HUES6 (cell line): ENCODE data around the gene MTG2.

Source experiments
- H3K27ac ChIP-seq: 2 replicates; pipeline ENCODE4 v1.7.0; 2013; ENCODE audit warnings: low read depth, mild to moderate bottlenecking, low read length, inconsistent platforms
- H3K27me3 ChIP-seq: 2 replicates; pipeline ENCODE4 v1.6.1; 2013; ENCODE audit warnings: low read length; ENCODE audit not compliant: control insufficient read depth, insufficient read depth
- H3K36me3 ChIP-seq: 2 replicates; pipeline ENCODE4 v1.6.1; 2013; ENCODE audit warnings: low read length; ENCODE audit not compliant: control insufficient read depth, insufficient read depth
- H3K4me1 ChIP-seq: 2 replicates; pipeline ENCODE4 v1.6.1; 2013; ENCODE audit warnings: low read length; ENCODE audit not compliant: control insufficient read depth, insufficient read depth
- H3K4me3 ChIP-seq: 2 replicates; pipeline ENCODE4 v1.5.1; 2013; ENCODE audit warnings: low read depth, low read length
- H3K9ac ChIP-seq: one replicate; pipeline ENCODE4 v1.6.1; 2013; ENCODE audit warnings: mild to moderate bottlenecking, low read length
- H3K9me3 ChIP-seq: 2 replicates; pipeline ENCODE4 v1.6.1; 2013; ENCODE audit warnings: low read depth, low read length; ENCODE audit not compliant: control insufficient read depth, insufficient read depth

MTG2 gene

DNA sequence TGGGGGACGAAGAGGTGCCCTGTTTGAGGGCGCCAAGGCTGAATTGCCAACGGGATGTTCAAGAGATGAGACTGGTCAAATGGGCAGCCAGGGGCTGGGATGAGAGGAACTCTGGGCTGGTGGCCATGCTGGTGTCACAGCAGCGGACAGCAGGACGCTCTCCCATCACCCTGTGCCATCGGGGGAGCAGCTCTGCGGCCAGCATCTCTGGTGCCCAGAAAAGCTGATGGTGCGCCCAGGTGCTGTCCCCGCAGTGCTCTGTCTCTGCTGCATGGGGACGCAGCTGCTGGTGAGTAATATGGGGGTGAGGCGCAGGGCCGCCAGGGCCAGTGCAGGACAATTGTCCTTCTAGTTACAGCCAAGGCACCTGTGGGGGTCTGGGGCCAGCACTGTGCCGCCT lies 42.2 kb downstream of the MTG2 start:
- Histone ChIP-seq H3K27me3 (peaks cover 67% of the 10 kb centered on the region), H3K9me3 (no peaks in the 10 kb centered on the region), H3K36me3 (no peaks in the 10 kb centered on the region), H3K9ac (no peak overlapping the region), H3K4me1 (peaks cover 6% of the 10 kb centered on the region; the same call in 1 of the 2 replicates), H3K27ac (no peak overlapping the region), H3K4me3 (no peak overlapping the region)

GRCh38 chr20:62225820-62226635 lies 43.2 kb downstream of the MTG2 start:
- H3K36me3 ChIP-seq = no peaks in the 10 kb centered on the region
- peaks cover 61% of the 10 kb centered on the region for H3K27me3 ChIP-seq
- H3K9ac ChIP-seq = no peak overlapping the region
- H3K9me3 ChIP-seq = no peaks in the 10 kb centered on the region
- H3K4me3 ChIP-seq = no peak overlapping the region
- H3K27ac ChIP-seq = no peak overlapping the region
- peaks cover 3% of the 10 kb centered on the region; the same call in 1 of the 2 replicates for H3K4me1 ChIP-seq

DNA sequence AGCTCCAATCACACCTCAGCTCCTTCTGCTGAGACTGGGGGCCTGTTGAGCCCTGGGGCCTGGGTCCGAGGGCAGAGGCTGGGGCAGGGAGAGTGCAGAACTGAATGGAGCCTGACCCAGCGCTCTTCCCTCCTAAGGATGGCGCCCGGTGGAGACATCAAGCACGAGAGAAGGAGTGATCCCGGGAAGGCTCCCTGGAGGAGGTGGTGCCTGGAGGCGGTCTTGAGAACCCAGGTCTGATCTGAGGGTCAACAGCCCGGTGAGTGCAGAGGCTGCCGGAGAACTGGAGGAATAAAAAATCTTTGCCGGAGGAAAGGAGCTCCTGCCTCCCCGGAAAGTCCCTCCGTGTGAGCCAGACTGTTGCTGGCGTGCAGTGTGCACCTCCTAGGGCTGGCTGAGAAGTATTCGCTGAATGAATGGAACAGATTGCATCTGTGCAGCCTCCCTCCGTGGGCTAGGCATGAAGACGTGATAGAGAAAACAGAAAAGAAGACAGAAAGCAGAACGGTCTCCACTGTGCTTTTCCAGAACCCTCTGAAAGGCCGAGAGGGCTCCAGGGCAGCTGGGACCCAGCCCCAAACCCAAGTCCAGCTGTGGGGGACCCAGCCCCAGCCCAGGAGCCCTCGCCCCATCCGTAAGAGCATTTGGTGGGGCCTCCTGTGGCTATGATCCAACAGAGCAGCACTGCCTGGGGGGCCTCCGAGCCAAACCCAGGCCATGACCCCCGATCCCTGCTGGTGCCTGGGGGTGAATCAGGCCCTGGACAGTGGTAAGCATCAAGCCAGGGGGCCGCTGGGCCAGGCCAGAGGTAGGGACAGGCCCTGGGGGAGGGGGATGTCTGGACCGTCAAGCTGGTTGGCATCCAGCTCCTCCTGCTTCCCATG lies 44.1 kb downstream of the MTG2 start:
- no peaks in the 10 kb centered on the region for H3K9me3 ChIP-seq
- no peak overlapping the region for H3K27ac ChIP-seq
- H3K36me3 ChIP-seq = no peaks in the 10 kb centered on the region
- no peak overlapping the region for H3K9ac ChIP-seq
- H3K4me3 ChIP-seq = no peak overlapping the region
- peaks cover 59% of the 10 kb centered on the region for H3K27me3 ChIP-seq
- no peaks in the 10 kb centered on the region for H3K4me1 ChIP-seq

DNA sequence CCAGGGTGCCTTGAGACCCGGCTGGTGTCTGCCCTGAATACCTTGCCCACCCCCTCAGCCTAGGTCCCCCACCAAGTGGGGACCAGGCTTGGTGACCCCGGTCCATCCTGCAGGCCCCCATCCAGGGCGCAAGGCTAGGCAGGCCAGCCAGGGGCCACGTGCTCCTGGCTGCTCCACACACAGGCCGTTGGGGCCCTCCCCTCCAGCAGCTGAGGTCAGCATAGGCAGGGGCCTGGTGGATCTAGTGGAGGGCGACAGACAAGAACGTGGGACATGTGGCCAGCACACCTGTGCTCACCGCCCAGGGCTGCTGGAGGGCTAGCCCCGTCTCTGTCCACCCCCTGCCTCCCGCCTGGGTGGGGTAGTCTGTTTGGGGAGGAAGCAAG lies 44.8 kb downstream of the MTG2 start:
- H3K27me3 ChIP-seq = peaks cover 53% of the 10 kb centered on the region
- no peaks in the 10 kb centered on the region for H3K36me3 ChIP-seq
- H3K9ac ChIP-seq = no peak overlapping the region
- no peak overlapping the region for H3K4me3 ChIP-seq
- H3K4me1 ChIP-seq = no peaks in the 10 kb centered on the region
- H3K27ac ChIP-seq = no peak overlapping the region
- no peaks in the 10 kb centered on the region for H3K9me3 ChIP-seq

GRCh38 chr20:62227977-62228958 lies 45.4 kb downstream of the MTG2 start:
- Histone ChIP-seq H3K4me1 (no peaks in the 10 kb centered on the region), H3K9ac (no peak overlapping the region), H3K27me3 (peaks cover 46% of the 10 kb centered on the region), H3K36me3 (no peaks in the 10 kb centered on the region), H3K27ac (no peak overlapping the region), H3K4me3 (no peak overlapping the region), H3K9me3 (no peaks in the 10 kb centered on the region)

DNA sequence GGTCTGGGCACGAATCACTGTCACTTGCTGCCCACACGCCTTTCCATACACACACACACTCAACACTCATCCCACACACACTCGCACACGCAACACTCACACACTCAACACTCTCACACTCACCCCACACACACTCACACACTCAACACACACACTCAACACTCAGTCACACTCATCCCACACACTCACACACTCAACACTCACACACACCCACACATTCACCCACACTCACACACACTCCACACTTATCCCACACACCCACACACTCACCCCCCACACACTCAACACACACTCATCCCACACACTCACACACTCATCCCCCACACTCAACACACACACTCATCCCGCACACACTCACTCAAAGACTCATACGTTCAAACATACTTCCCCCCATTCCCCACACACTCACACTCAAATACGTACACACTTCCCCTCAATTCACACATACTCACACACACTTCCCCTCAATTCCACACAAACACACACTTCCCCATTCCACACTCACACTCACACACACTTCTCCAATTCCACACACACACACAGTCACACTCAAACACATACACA lies 46.2 kb downstream of the MTG2 start:
- Histone ChIP-seq H3K4me1 (no peaks in the 10 kb centered on the region), H3K4me3 (no peak overlapping the region), H3K9ac (no peak overlapping the region), H3K27ac (no peak overlapping the region), H3K36me3 (no peaks in the 10 kb centered on the region), H3K27me3 (peaks cover 38% of the 10 kb centered on the region; the same call in 1 of the 2 replicates), H3K9me3 (no peaks in the 10 kb centered on the region)

DNA sequence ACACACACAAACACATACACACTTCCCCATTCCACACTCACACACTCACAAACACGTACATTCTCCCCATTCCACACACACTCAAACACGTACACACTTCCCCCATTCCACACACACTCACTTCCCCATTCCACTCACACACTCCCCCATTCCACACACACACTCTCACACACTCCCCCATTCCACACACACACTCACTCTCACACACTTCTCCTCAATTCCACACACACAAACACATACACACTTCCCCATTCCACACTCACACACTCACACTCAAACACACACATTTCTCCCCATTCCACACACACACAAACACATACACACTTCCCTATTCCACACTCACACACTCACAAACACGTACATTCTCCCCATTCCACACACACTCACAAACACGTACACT lies 46.8 kb downstream of the MTG2 start:
- Histone ChIP-seq H3K9me3 (no peaks in the 10 kb centered on the region), H3K27ac (no peak overlapping the region), H3K9ac (no peak overlapping the region), H3K36me3 (no peaks in the 10 kb centered on the region), H3K4me1 (no peaks in the 10 kb centered on the region), H3K4me3 (no peak overlapping the region), H3K27me3 (peaks cover 32% of the 10 kb centered on the region; the same call in 1 of the 2 replicates)

DNA sequence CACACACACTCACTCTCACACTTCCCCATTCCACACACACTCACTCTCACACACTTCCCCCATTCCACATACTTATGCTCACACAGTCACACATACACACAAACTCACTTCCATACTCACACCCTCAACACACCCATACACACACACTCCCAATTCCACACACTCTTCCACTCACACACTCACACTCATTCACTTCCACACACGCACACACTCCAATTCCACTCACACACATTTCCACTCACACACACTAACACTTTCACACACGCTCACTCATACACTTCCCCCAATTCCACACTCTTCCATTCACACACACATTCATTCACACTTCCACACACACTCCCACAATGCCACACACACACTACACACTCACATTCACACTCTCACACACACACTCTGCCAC lies 47.4 kb downstream of the MTG2 start:
- no peaks in the 10 kb centered on the region for H3K36me3 ChIP-seq
- no peaks in the 10 kb centered on the region for H3K9me3 ChIP-seq
- H3K4me1 ChIP-seq = no peaks in the 10 kb centered on the region
- H3K27ac ChIP-seq = no peak overlapping the region
- H3K9ac ChIP-seq = no peak overlapping the region
- H3K4me3 ChIP-seq = no peak overlapping the region
- H3K27me3 ChIP-seq = peaks cover 26% of the 10 kb centered on the region; the same call in 1 of the 2 replicates

DNA sequence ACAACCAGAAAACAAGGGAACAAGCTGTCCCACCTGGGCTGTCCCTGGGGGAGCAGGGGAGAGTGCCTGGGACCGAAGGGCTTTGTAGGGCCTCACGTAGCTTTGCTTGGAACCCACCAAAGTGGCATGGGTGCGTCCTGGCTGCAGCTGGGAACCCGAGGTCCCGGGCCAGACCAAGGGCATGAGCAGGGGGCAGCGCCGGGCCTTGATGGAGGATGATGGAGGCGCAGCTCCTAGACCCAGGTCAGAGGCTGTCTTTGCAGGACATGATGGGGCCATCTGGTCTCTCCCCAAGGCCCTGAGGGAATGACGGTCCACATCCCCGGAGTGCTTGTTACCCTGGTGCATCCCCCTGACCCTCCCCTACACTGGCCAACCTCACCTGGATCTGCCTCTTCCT lies 47.9 kb downstream of the MTG2 start:
- H3K4me3 ChIP-seq = no peak overlapping the region
- peaks cover 22% of the 10 kb centered on the region; the same call in 1 of the 2 replicates for H3K27me3 ChIP-seq
- H3K9ac ChIP-seq = no peak overlapping the region
- H3K27ac ChIP-seq = no peak overlapping the region
- no peaks in the 10 kb centered on the region for H3K36me3 ChIP-seq
- no peaks in the 10 kb centered on the region for H3K9me3 ChIP-seq
- no peaks in the 10 kb centered on the region for H3K4me1 ChIP-seq

DNA sequence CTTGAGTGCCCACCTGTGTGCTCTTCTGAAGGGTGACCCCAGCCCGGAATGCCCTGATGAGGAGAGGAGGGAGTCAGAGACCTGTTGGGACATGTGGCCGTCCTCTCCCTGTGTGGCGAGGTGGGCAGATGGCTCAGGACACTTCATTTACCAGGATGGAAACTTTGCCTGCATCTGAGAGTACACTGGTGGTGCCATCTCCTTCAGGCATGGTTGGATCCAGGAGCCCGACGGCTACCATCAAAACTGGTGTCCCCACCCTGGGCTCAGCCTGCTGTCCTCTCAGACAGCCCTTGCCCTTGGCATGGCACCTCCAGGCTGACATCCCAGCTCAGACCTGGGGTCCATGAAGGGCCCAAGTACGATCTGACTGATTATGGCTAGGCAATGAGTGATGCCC lies 48.5 kb downstream of the MTG2 start:
- Histone ChIP-seq H3K4me1 (0 out of 2 replicates have a peak, but pooled peaks cover 1% of the 10 kb centered on the region), H3K9me3 (no peaks in the 10 kb centered on the region), H3K36me3 (no peaks in the 10 kb centered on the region), H3K4me3 (no peak overlapping the region), H3K9ac (no peak overlapping the region), H3K27ac (no peak overlapping the region), H3K27me3 (peaks cover 16% of the 10 kb centered on the region; the same call in 1 of the 2 replicates)
